Peyer's patch (tissue), 4 donors: Measurements from ENCODE around the gene CSMD2.

Source experiments
- CTCF ChIP-seq, 6 experiments: fragments of 450-650 bp in 4 of 6; fragments of 200-600 bp in 2 of 6; sonication (generic) in 1 of 6; IDR thresholded peaks; one replicate each; pipeline ENCODE4 v1.5.1; 2017 to 2019; ENCODE audit warnings: antibody characterized with exemption in 6 of 6, mild to moderate bottlenecking in 3 of 6, moderate library complexity in 1 of 6
- POLR2A ChIP-seq, 2 donors: fragments of 450-650 bp; IDR thresholded peaks; one replicate each; pipeline ENCODE4 v1.5.1; 2017; ENCODE audit warnings: antibody characterized with exemption in 2 of 2, mild to moderate bottlenecking in 2 of 2, moderate library complexity in 2 of 2

- TF ChIP-seq POLR2A (IDR thresholded peaks at IDR 0.05) (no peak), CTCF (IDR thresholded peaks at IDR 0.05) (no peak)
These were observed 556.1 kb downstream of the CSMD2 start for GRCh38 chr1:33608825-33609400.
